ENCODE data around the gene TMEM108. TPM values are rescaled to one million over a fixed set of nuclear protein-coding genes. Genes with fewer than 3 reads are reported as not detected.
A peak's percentile ranks its signal among the peaks of the same experiment; 100 is the strongest.

TMEM108 gene
- total RNA-seq, 1 donor from 2014 or later: 0.52 TPM

DNA sequence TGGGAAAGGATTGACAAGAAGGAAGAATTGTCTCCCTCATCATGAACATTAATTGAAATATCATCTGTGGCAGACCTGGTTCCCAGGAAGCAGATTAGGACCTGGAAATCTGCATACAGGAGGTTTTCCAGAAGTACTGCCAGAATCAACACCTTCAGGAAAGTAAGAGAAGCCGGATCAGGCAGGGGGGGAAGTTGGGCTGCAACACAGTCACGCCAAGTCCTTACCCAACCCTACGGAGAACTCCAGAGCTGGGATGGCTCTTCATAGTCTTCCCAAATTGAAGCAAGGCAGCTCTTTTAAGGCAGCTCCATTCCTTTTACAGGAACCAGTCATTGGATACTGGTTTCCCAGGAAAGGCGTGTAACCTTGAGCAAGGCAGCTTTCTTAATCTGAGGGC lies 326.5 kb downstream of the TMEM108 start:
- no peak for ATAC-seq
- DNase-seq: no peak
- intact Hi-C loops (cut with micrococcal nuclease): no loop called here

GRCh38 chr3:133366921-133367320 lies 328.7 kb downstream of the TMEM108 start:
- no peak for DNase-seq
- no peak for ATAC-seq
- intact Hi-C loops (cut with micrococcal nuclease): no loop called here

DNA sequence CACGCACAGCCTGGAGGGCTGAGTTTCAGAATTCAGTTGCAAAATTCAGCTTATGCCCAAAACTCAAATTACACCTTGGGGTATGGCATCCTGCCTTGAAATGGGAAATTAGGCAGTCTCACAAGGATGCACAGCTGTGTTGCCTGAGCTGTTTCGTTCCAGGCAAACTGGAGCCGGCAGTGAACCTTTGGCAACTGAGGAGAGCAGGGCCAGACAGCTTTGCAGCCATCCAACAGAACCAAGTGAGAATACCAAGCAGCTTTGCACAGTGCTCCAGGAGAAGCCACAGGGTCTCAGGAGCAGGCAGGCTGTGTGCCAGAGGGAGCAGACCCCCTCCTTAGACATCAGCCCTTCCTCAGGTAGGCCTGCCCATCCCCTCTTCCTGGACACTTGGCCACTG lies 329.2 kb downstream of the TMEM108 start:
- ATAC-seq (no peak), DNase-seq (no peak)
- intact Hi-C loops (cut with micrococcal nuclease): no loop called here

GRCh38 chr3:133367956-133368355 lies 329.8 kb downstream of the TMEM108 start:
- intact Hi-C loops (cut with micrococcal nuclease): no loop called here
- DNase-seq (no peak), ATAC-seq (no peak)

DNA sequence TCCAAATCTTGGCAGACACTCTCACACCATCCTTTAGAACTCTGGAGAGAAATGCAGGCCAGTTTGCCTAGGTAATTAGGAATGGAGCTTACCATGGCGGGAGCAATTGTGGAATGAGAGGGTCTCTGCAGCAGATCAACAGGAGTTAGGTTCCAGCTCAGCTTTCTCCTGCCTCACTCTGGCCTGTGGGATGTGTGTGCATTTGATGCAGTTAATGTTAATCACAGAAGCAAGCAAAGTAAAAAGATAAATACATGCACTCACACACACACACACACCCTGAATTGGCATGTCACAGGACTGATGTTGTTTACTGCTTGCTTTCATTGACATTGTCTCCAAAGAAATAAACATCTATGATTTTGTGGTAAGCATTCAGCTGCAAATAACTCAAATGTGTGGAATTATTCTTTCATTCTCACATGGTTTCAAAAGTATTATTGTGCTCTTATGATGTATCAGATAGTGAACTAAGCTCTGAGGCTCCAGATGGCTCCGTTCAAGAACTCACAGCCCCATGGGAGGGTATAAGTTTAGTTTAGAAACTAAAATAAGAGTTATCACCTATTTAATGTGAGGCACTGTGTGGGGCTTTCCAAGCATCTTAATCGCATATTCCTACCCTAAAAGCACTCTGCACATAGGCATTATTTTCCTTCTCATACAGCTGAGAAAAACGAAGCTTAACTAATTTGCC lies 330.3 kb downstream of the TMEM108 start:
- ATAC-seq (no peak), DNase-seq (no peak)
- intact Hi-C loops (cut with micrococcal nuclease): no loop called here

DNA sequence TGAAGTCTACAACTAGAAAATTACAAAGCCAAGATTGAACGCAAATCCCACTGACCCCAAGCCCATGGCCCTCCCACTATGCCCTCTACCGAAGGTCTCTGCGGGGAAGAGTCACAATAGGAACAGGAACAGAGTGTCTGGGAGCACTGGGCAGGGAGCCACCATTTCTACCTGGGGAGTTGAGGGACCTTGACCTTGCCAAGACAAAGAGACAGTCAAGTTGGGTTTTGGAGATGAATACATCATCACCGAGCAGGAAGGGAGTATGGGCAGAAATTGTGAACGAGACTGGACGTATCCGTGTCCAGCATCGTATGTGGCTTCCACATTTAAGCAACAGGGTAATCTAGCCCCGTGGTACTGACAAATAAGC lies 330.9 kb downstream of the TMEM108 start:
- no peak for ATAC-seq
- intact Hi-C loops (cut with micrococcal nuclease): no loop called here

DNA sequence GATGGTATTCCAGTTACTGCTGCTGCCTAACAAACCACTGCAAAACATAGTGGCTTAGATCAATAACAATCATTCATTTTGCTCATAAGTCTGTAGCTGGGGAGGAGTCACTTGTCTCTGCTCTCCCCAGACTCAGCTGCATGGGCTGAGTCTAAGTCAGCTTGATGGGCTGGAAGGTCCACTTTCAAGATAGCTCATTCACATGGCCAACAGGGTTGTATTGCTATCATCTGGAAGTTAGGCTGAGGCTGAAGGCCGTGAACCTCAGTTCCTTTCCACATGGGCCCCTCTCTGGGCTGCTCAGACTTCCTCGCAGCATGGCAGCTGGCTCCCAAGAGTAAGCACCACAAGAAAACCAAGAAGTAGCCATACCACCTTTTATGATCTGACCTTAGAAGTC lies 333.0 kb downstream of the TMEM108 start:
- ATAC-seq (no peak), DNase-seq (no peak)
- intact Hi-C loops (cut with micrococcal nuclease): loop anchor here (10.0 kb wide), 1 partner anchor 326 kb away; no protein-coding TSS in a partner anchor

More for the DNA sequence above, 330.9 kb downstream of the TMEM108 start:
- DNase-seq: no peak

DNA sequence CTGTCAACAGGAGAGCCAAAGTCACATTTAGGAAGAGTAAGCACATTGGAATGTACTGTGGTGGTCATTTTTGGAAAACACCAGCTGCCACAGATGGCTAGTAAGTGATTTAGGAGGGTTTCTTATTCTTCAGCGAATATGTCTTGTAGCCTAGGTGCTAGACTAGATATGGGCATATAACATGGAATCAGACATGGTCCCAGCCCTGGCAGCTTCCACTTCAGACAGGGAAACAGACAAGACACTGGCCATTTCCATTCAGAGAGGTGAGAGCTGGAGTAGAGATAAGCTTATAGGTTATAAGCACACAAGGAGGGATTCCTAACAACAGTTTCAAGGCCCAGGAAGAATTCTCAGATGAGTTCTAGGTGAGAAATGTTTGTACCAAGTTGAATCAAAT lies 333.5 kb downstream of the TMEM108 start:
- ATAC-seq (no peak), DNase-seq (no peak)
- intact Hi-C loops (cut with micrococcal nuclease): loop anchor here (10.0 kb wide), 1 partner anchor 327 kb away; no protein-coding TSS in a partner anchor

- DNase-seq: no peak
- intact Hi-C loops (cut with micrococcal nuclease): loop anchor here (10.0 kb wide), 1 partner anchor 330 kb away; no protein-coding TSS in a partner anchor
- no peak for ATAC-seq
Measured at GRCh38 chr3:133374708-133375402, 336.7 kb downstream of the TMEM108 start.

- intact Hi-C loops (cut with micrococcal nuclease): loop anchor here (10.0 kb wide), 1 partner anchor 331 kb away; no protein-coding TSS in a partner anchor
- ATAC-seq: no peak
- no peak for DNase-seq
Measured at GRCh38 chr3:133375403-133375745, 337.2 kb downstream of the TMEM108 start.

DNA sequence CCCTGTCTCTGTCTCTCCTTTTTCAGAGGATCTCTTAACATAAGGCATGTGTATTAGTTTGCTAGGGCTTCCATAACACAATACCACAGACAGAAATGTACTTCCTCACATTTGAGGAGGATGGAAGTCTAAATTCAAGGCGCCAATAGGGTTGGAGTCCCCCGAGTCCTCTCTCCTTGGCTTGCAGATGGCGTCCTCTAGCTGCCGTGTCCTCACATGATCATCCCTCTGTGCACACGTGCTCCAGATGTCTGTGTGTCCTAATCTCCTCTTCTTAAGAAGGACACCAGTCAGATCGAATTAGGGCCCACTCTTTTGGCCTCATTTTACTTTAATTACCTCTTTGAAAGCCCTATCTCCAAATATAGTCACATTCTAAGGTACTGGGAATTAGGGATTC lies 338.6 kb downstream of the TMEM108 start:
- peak; percentile 49 for ATAC-seq
- intact Hi-C loops (cut with micrococcal nuclease): loop anchor here (10.0 kb wide), 1 partner anchor 332 kb away; no protein-coding TSS in a partner anchor

DNA sequence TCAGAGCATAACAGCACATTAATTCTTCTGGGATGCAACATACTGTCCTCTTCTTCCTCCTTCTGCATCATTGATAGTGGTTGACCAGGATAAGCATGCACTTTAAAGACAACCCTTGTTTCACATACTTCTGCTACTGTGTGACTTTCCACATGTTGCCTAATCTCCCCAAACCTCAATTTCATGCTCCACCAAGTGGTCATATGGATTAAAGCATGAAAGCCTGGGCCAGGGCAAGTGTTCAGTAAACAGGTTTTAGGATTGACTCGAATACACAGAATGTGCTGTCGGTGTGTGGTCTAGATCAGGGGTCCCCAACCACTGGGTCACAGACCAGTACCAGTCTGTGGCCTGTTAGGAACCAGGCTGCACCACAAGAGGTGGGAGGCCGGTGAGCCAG lies 339.2 kb downstream of the TMEM108 start:
- ATAC-seq (peak; percentile 70), DNase-seq (no peak)
- intact Hi-C loops (cut with micrococcal nuclease): loop anchor here (10.0 kb wide), 1 partner anchor 333 kb away; no protein-coding TSS in a partner anchor

More for the DNA sequence above, 338.6 kb downstream of the TMEM108 start:
- no peak for DNase-seq

DNA sequence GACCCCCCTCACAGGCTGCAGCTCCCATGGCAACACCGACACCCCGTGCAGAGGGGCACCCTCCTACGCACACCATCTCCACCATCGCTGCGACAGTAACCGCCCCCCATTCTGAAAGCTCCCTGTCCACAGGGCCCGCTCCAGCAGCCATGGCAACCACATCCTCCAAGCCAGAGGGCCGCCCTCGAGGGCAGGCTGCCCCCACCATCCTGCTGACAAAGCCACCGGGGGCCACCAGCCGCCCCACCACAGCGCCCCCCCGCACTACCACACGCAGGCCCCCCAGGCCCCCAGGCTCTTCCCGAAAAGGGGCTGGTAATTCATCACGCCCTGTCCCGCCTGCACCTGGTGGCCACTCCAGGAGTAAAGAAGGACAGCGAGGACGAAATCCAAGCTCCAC lies 341.7 kb downstream of the TMEM108 start:
- intact Hi-C loops (cut with micrococcal nuclease): loop anchor here (10.0 kb wide), 1 partner anchor 335 kb away; no protein-coding TSS in a partner anchor
- DNase-seq (no peak), ATAC-seq (no peak)

GRCh38 chr3:133380481-133381225 lies 342.5 kb downstream of the TMEM108 start:
- DNase-seq: no peak
- ATAC-seq: no peak
- intact Hi-C loops (cut with micrococcal nuclease): no loop called here

DNA sequence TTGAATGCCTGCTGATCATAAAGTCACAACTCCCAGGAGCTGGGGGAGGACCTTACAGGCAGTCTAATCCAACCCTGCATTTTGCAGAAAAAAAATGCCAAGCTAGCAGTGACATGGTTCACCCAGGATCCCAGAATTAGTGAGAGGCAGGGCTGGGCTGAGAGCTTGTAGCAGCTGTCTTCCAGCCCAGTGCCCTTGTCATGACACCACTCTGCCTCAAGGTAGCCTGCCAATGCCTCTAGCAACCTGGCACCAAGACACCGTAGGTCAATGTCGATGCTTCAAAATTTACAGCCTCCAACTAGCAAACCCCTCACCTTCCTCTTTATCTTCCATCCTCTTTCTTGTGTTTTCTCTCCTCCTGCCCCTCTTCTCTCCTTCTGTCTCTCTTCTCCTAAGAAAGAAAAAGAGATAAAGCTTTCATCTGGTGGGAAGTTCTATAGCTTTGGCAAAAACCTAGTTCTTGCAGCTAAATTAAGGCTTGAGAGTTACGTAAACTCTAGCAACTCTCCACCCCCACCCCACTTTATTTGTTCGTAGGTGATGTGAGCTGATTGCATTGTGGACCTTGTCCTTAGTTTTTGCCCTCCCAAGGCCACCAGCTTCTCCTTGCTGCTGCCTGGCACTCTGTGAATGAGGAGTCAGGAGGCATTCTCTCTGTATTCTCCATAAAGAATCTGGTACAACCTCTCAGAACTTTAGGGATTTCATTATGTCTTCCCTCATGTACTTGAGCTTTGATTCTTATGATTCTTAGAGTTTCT lies 343.3 kb downstream of the TMEM108 start:
- ATAC-seq: no peak
- intact Hi-C loops (cut with micrococcal nuclease): no loop called here

GRCh38 chr3:133383175-133383574 lies 345.0 kb downstream of the TMEM108 start:
- no peak for ATAC-seq
- intact Hi-C loops (cut with micrococcal nuclease): no loop called here
- DNase-seq: no peak

More for the DNA sequence above, 343.3 kb downstream of the TMEM108 start:
- DNase-seq: no peak

- intact Hi-C loops (cut with micrococcal nuclease): no loop called here
- no peak for DNase-seq
- ATAC-seq: no peak
Measured at GRCh38 chr3:133383741-133384140, 345.6 kb downstream of the TMEM108 start.

DNA sequence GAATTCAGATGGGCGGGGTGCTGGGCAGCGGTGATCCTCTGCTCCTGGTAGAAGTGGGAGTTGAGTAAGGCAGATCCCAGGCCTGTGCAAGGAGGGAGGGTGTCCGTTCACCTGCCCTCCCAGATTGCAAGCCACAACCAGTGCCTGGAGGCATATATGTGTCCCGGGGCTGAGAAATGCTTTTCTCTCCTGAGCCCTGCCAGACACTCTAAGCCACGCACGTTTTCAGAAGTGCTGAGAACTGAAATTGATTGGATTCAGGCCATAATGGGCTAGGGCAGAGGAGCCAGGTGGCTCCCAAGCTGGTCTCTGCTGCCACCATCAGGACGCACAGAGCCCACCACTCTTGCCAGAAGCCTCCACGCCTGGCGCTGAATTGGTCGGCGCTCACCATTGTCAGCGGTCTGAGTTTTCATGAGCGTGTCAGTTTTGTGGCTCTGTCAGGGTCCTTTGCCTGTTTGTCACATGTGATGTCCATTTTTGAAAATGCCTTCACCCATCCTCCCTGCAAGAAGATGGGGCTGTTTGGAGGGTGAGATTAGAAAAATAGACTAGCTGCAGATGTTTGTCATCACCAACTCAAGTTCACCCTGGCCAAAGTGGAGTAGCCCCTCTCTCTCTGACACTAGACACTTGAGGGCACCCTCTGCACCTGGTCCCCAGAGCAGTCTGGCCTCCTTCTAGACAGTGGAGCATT lies 346.3 kb downstream of the TMEM108 start:
- ATAC-seq: peak; percentile 92

DNA sequence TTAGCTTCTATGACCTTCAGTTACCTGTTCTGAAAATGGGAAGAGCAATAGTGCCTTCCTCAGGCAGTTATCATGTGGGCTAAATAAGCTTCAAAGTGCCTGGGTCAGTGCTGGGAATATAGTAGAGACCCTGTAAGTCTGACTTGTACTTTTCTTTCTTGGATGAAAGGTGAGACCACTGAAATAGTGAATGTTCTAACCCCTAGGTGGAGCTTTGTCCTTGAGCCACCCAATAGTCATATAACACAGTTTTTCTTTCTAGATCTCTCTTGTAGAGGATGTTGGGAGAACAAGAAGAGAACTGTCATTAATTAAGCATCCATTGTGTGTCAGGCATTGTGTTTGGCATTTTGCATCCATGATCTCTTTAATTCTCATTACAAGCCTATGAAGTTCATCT lies 348.7 kb downstream of the TMEM108 start:
- intact Hi-C loops (cut with micrococcal nuclease): no loop called here
- no peak for ATAC-seq

More for the DNA sequence above, 346.3 kb downstream of the TMEM108 start:
- peak; percentile 68 for DNase-seq
- intact Hi-C loops (cut with micrococcal nuclease): no loop called here

More for the DNA sequence above, 348.7 kb downstream of the TMEM108 start:
- DNase-seq: no peak
